ENCODE results near the gene USH2A. TPM values are rescaled to one million over a fixed set of nuclear protein-coding genes. Genes with fewer than 3 reads are reported as not detected.

Gene USH2A
- total RNA-seq, 1 experiment from 2014 or later = not detected

GRCh38 chr1:215623162-215623561, 800.1 kb downstream of the USH2A start:
- Histone ChIP-seq H3K9me3 (ENCODE audit: low read depth, low read length, poor library complexity, severe bottlenecking) (no peaks in the 10 kb centered on the region), H3K27ac (ENCODE audit: low read depth, low read length, poor library complexity, severe bottlenecking) (no peak overlapping the region), H3K27me3 (replicated peaks; ENCODE audit: insufficient read depth, low read depth, low read length, poor library complexity) (no peaks in the 10 kb centered on the region), H3K4me1 (ENCODE audit: insufficient read depth, low read length, poor library complexity, severe bottlenecking) (no peaks in the 10 kb centered on the region), H3K4me3 (ENCODE audit: low read depth, low read length, poor library complexity, severe bottlenecking) (no peak overlapping the region), H3K36me3 (ENCODE audit: insufficient read depth, low read length, poor library complexity, severe bottlenecking) (no peaks in the 10 kb centered on the region)
- no peak for DNase-seq (ENCODE audit: low spot score)
- no peak for TF ChIP-seq CTCF (conservative IDR thresholded peaks at IDR 0.05; ENCODE audit: low read depth, low read length)
- ChIA-PET CTCF (no interaction called here), POLR2A (ENCODE audit: low non-redundant PET) (no interaction called here)
- intact Hi-C loops (cut with micrococcal nuclease; ENCODE audit: unreplicated experiment) = no loop called here
- BruUV-seq (replicated peaks) = no TSS peak

GRCh38 chr1:215617979-215618378, 805.3 kb downstream of the USH2A start:
- Histone ChIP-seq H3K4me3 (ENCODE audit: low read depth, low read length, poor library complexity, severe bottlenecking) (no peak overlapping the region), H3K36me3 (ENCODE audit: insufficient read depth, low read length, poor library complexity, severe bottlenecking) (no peaks in the 10 kb centered on the region), H3K4me1 (ENCODE audit: insufficient read depth, low read length, poor library complexity, severe bottlenecking) (no peaks in the 10 kb centered on the region), H3K9me3 (ENCODE audit: low read depth, low read length, poor library complexity, severe bottlenecking) (no peaks in the 10 kb centered on the region), H3K27me3 (replicated peaks; ENCODE audit: insufficient read depth, low read depth, low read length, poor library complexity) (no peaks in the 10 kb centered on the region), H3K27ac (ENCODE audit: low read depth, low read length, poor library complexity, severe bottlenecking) (no peak overlapping the region)
- intact Hi-C loops (cut with micrococcal nuclease; ENCODE audit: unreplicated experiment) = no loop called here
- no peak for TF ChIP-seq CTCF (conservative IDR thresholded peaks at IDR 0.05; ENCODE audit: low read depth, low read length)
- no peak for TF ChIP-seq EZH2 (IDR thresholded peaks at IDR 0.05; ENCODE audit: borderline replicate concordance, low read depth, low read length, poor library complexity, severe bottlenecking)
- no peak for DNase-seq (ENCODE audit: low spot score)
- ChIA-PET CTCF (no interaction called here), POLR2A (ENCODE audit: low non-redundant PET) (no interaction called here)
- no TSS peak for BruUV-seq (replicated peaks)

GRCh38 chr1:215612391-215612790, 810.9 kb downstream of the USH2A start:
- intact Hi-C loops (cut with micrococcal nuclease; ENCODE audit: unreplicated experiment) = no loop called here
- no peaks in the 10 kb centered on the region for H3K27me3 ChIP-seq (replicated peaks; ENCODE audit: insufficient read depth, low read depth, low read length, poor library complexity)
- no peak for DNase-seq (ENCODE audit: low spot score)
- POLR2A ChIA-PET (ENCODE audit: low non-redundant PET) = no interaction called here
- no peaks in the 10 kb centered on the region for H3K4me1 ChIP-seq (ENCODE audit: insufficient read depth, low read length, poor library complexity, severe bottlenecking)
- H3K9me3 ChIP-seq (ENCODE audit: low read depth, low read length, poor library complexity, severe bottlenecking) = no peaks in the 10 kb centered on the region
- no peak for TF ChIP-seq EZH2 (IDR thresholded peaks at IDR 0.05; ENCODE audit: borderline replicate concordance, low read depth, low read length, poor library complexity, severe bottlenecking)
- TF ChIP-seq CTCF (conservative IDR thresholded peaks at IDR 0.05; ENCODE audit: low read depth, low read length) = no peak
- H3K4me3 ChIP-seq (ENCODE audit: low read depth, low read length, poor library complexity, severe bottlenecking) = no peak overlapping the region
- no peaks in the 10 kb centered on the region for H3K36me3 ChIP-seq (ENCODE audit: insufficient read depth, low read length, poor library complexity, severe bottlenecking)
- CTCF ChIA-PET = no interaction called here
- H3K27ac ChIP-seq (ENCODE audit: low read depth, low read length, poor library complexity, severe bottlenecking) = no peak overlapping the region
- no TSS peak for BruUV-seq (replicated peaks)

Data from A673 (cell line).